Mammary epithelial cell (primary cell): ENCODE measurements around the gene LCE7A.

Source experiments
- EZH2 ChIP-seq: IDR thresholded peaks from 2 replicates; pipeline ENCODE4 v1.6.1; 2012; ENCODE audit warnings: low read length, inconsistent platforms, borderline replicate concordance
- TF ChIP-seq, protein P1 (sequence below), 2 donors: IDR thresholded peaks in 1 of 2; conservative IDR thresholded peaks in 1 of 2; 2 replicates each; pipeline ENCODE4 v1.5.1; 2011 to 2012; ENCODE audit warnings: inconsistent platforms in 2 of 2, low read length in 2 of 2, mild to moderate bottlenecking in 2 of 2, control low read depth in 1 of 2, low read depth in 1 of 2; ENCODE audit not compliant: insufficient read depth in 1 of 2; ENCODE audit errors: extremely low read depth in 1 of 2

DNA sequence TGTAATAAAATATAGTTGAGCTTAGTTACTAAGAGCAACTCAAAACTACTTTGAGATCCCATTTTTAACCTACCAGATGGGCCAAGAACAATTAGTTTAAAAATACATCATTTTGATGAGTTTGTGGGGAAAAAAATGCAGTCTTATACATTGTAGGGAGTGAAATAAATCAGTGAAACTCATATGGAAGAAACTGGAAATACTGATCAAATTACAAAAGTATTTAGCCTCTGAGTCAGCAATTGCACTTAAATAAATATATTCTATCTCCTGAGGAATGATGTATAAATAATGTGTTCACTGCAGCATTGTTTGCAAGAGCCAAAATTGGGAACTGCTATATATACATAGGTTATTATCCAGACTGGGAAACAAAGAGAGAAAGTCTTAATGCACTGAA is 13.7 kb downstream of the LCE7A start:
- TF ChIP-seq, protein P1, sequence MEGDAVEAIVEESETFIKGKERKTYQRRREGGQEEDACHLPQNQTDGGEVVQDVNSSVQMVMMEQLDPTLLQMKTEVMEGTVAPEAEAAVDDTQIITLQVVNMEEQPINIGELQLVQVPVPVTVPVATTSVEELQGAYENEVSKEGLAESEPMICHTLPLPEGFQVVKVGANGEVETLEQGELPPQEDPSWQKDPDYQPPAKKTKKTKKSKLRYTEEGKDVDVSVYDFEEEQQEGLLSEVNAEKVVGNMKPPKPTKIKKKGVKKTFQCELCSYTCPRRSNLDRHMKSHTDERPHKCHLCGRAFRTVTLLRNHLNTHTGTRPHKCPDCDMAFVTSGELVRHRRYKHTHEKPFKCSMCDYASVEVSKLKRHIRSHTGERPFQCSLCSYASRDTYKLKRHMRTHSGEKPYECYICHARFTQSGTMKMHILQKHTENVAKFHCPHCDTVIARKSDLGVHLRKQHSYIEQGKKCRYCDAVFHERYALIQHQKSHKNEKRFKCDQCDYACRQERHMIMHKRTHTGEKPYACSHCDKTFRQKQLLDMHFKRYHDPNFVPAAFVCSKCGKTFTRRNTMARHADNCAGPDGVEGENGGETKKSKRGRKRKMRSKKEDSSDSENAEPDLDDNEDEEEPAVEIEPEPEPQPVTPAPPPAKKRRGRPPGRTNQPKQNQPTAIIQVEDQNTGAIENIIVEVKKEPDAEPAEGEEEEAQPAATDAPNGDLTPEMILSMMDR (conservative IDR thresholded peaks at IDR 0.05 in 1 of 2, IDR thresholded peaks at IDR 0.05 in 1 of 2; ENCODE audit: extremely low read depth in 1 of 2, insufficient read depth in 1 of 2, low read depth in 1 of 2, low read length in 2 of 2), result no peak
- TF ChIP-seq EZH2, result no peak
